ENCODE measurements around the gene NCOA1.

The NCOA1 gene

DNA sequence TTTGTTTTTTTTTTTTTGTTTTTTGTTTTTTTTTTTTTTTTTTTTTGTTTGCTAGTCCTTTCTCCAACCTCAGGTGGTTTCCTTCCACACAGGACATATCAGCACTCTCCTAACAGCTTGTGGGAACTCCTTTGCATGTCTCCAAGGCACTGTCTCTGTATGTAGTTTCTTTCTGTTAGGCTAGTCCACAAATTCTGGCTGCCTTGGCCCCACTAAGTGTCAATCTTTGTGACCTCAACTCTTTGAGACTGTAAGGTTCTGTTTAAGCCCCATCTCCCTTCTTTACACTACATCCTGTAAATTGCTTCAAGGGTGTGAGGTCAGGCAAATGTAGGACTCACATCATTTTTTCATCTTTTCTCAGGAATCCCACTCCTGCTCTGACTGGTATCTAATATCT lies 85.1 kb downstream of the NCOA1 start:
- TF ChIP-seq GLIS3 (CRISPR knock-in tag; IDR thresholded peaks at IDR 0.05): no peak
- TF ChIP-seq, protein P1, sequence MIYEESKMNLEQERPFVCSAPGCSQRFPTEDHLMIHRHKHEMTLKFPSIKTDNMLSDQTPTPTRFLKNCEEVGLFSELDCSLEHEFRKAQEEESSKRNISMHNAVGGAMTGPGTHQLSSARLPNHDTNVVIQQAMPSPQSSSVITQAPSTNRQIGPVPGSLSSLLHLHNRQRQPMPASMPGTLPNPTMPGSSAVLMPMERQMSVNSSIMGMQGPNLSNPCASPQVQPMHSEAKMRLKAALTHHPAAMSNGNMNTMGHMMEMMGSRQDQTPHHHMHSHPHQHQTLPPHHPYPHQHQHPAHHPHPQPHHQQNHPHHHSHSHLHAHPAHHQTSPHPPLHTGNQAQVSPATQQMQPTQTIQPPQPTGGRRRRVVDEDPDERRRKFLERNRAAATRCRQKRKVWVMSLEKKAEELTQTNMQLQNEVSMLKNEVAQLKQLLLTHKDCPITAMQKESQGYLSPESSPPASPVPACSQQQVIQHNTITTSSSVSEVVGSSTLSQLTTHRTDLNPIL (CRISPR knock-in tag; IDR thresholded peaks at IDR 0.05; ENCODE audit: low read depth): no peak
- TF ChIP-seq CSDC2 (CRISPR knock-in tag; IDR thresholded peaks at IDR 0.05): no peak
- TF ChIP-seq SNAI2 (CRISPR knock-in tag; IDR thresholded peaks at IDR 0.05): no peak
- no peak for TF ChIP-seq ZFP3 (CRISPR knock-in tag; IDR thresholded peaks at IDR 0.05)
- no peak for TF ChIP-seq ZNF8 (CRISPR knock-in tag; IDR thresholded peaks at IDR 0.05)
- no peak for TF ChIP-seq TCF4 (CRISPR knock-in tag; IDR thresholded peaks at IDR 0.05; ENCODE audit: borderline replicate concordance)
- TF ChIP-seq ZC3H10 (CRISPR knock-in tag; IDR thresholded peaks at IDR 0.05): no peak
- TF ChIP-seq ISL1 (CRISPR knock-in tag; IDR thresholded peaks at IDR 0.05): no peak
- TF ChIP-seq ARNTL (CRISPR knock-in tag; IDR thresholded peaks at IDR 0.05; ENCODE audit: borderline replicate concordance, low read depth): no peak
- no peak for TF ChIP-seq ESRRG (CRISPR knock-in tag; IDR thresholded peaks at IDR 0.05)
- no peak for TF ChIP-seq TOX (CRISPR knock-in tag; IDR thresholded peaks at IDR 0.05; ENCODE audit: borderline replicate concordance)
- TF ChIP-seq, protein P2, sequence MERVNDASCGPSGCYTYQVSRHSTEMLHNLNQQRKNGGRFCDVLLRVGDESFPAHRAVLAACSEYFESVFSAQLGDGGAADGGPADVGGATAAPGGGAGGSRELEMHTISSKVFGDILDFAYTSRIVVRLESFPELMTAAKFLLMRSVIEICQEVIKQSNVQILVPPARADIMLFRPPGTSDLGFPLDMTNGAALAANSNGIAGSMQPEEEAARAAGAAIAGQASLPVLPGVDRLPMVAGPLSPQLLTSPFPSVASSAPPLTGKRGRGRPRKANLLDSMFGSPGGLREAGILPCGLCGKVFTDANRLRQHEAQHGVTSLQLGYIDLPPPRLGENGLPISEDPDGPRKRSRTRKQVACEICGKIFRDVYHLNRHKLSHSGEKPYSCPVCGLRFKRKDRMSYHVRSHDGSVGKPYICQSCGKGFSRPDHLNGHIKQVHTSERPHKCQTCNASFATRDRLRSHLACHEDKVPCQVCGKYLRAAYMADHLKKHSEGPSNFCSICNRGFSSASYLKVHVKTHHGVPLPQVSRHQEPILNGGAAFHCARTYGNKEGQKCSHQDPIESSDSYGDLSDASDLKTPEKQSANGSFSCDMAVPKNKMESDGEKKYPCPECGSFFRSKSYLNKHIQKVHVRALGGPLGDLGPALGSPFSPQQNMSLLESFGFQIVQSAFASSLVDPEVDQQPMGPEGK (CRISPR knock-in tag; IDR thresholded peaks at IDR 0.05; ENCODE audit: borderline replicate concordance): no peak
- TF ChIP-seq, protein P3, sequence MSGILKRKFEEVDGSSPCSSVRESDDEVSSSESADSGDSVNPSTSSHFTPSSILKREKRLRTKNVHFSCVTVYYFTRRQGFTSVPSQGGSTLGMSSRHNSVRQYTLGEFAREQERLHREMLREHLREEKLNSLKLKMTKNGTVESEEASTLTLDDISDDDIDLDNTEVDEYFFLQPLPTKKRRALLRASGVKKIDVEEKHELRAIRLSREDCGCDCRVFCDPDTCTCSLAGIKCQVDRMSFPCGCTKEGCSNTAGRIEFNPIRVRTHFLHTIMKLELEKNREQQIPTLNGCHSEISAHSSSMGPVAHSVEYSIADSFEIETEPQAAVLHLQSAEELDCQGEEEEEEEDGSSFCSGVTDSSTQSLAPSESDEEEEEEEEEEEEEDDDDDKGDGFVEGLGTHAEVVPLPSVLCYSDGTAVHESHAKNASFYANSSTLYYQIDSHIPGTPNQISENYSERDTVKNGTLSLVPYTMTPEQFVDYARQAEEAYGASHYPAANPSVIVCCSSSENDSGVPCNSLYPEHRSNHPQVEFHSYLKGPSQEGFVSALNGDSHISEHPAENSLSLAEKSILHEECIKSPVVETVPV (CRISPR knock-in tag; IDR thresholded peaks at IDR 0.05): no peak
- TF ChIP-seq, protein P4, sequence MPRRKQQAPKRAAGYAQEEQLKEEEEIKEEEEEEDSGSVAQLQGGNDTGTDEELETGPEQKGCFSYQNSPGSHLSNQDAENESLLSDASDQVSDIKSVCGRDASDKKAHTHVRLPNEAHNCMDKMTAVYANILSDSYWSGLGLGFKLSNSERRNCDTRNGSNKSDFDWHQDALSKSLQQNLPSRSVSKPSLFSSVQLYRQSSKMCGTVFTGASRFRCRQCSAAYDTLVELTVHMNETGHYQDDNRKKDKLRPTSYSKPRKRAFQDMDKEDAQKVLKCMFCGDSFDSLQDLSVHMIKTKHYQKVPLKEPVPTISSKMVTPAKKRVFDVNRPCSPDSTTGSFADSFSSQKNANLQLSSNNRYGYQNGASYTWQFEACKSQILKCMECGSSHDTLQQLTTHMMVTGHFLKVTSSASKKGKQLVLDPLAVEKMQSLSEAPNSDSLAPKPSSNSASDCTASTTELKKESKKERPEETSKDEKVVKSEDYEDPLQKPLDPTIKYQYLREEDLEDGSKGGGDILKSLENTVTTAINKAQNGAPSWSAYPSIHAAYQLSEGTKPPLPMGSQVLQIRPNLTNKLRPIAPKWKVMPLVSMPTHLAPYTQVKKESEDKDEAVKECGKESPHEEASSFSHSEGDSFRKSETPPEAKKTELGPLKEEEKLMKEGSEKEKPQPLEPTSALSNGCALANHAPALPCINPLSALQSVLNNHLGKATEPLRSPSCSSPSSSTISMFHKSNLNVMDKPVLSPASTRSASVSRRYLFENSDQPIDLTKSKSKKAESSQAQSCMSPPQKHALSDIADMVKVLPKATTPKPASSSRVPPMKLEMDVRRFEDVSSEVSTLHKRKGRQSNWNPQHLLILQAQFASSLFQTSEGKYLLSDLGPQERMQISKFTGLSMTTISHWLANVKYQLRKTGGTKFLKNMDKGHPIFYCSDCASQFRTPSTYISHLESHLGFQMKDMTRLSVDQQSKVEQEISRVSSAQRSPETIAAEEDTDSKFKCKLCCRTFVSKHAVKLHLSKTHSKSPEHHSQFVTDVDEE (CRISPR knock-in tag; IDR thresholded peaks at IDR 0.05): no peak
- no peak for TF ChIP-seq OSR1 (CRISPR knock-in tag; IDR thresholded peaks at IDR 0.05)
- TF ChIP-seq, protein P5, sequence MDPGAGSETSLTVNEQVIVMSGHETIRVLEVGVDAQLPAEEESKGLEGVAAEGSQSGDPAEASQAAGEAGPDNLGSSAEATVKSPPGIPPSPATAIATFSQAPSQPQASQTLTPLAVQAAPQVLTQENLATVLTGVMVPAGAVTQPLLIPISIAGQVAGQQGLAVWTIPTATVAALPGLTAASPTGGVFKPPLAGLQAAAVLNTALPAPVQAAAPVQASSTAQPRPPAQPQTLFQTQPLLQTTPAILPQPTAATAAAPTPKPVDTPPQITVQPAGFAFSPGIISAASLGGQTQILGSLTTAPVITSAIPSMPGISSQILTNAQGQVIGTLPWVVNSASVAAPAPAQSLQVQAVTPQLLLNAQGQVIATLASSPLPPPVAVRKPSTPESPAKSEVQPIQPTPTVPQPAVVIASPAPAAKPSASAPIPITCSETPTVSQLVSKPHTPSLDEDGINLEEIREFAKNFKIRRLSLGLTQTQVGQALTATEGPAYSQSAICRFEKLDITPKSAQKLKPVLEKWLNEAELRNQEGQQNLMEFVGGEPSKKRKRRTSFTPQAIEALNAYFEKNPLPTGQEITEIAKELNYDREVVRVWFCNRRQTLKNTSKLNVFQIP (CRISPR knock-in tag; IDR thresholded peaks at IDR 0.05; ENCODE audit: borderline replicate concordance, low read depth): no peak
- no peak for ATAC-seq

DNA sequence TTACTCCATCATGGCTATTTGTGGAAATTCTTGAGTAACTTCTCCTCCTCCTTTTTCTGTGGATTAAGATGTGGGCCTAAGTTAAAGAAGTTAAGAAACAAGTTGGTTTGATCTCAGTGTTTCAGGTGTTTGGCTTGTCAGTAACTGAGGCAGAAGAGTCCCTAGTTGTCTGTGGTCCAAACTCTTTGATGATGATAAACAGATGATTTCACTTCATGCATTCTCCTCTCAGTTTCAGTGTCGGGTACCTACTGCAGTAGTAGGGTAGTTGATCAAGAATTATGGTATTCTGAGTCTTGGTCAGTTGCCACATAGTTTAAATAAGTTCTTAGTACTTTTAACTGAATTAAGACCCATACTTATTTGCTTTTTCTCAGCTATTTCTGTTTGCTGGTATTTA lies 85.6 kb downstream of the NCOA1 start:
- no peak for ATAC-seq
- TF ChIP-seq ZFP3 (CRISPR knock-in tag; IDR thresholded peaks at IDR 0.05): no peak
- no peak for TF ChIP-seq ZNF8 (CRISPR knock-in tag; IDR thresholded peaks at IDR 0.05)
- no peak for TF ChIP-seq ZNF565 (CRISPR knock-in tag; conservative IDR thresholded peaks at IDR 0.05; ENCODE audit: low read depth)
- TF ChIP-seq, protein P5 (CRISPR knock-in tag; IDR thresholded peaks at IDR 0.05; ENCODE audit: borderline replicate concordance, low read depth): no peak
- TF ChIP-seq, protein P4 (CRISPR knock-in tag; IDR thresholded peaks at IDR 0.05): no peak
- no peak for TF ChIP-seq GLIS3 (CRISPR knock-in tag; IDR thresholded peaks at IDR 0.05)
- no peak for TF ChIP-seq CSDC2 (CRISPR knock-in tag; IDR thresholded peaks at IDR 0.05)
- TF ChIP-seq, protein P2 (CRISPR knock-in tag; IDR thresholded peaks at IDR 0.05; ENCODE audit: borderline replicate concordance): no peak
- TF ChIP-seq ARNTL (CRISPR knock-in tag; IDR thresholded peaks at IDR 0.05; ENCODE audit: borderline replicate concordance, low read depth): no peak
- TF ChIP-seq ESRRG (CRISPR knock-in tag; IDR thresholded peaks at IDR 0.05): no peak
- no peak for TF ChIP-seq TOX (CRISPR knock-in tag; IDR thresholded peaks at IDR 0.05; ENCODE audit: borderline replicate concordance)
- no peak for TF ChIP-seq ZNF70 (CRISPR knock-in tag; IDR thresholded peaks at IDR 0.05)
- TF ChIP-seq ISL1 (CRISPR knock-in tag; IDR thresholded peaks at IDR 0.05): no peak
- TF ChIP-seq BACH2 (CRISPR knock-in tag; IDR thresholded peaks at IDR 0.05; ENCODE audit: borderline replicate concordance): no peak
- no peak for TF ChIP-seq ZC3H10 (CRISPR knock-in tag; IDR thresholded peaks at IDR 0.05)
- TF ChIP-seq, protein P1 (CRISPR knock-in tag; IDR thresholded peaks at IDR 0.05; ENCODE audit: low read depth): no peak
- TF ChIP-seq PPARA (CRISPR knock-in tag; IDR thresholded peaks at IDR 0.05; ENCODE audit: borderline replicate concordance): no peak

Data from SK-N-SH treated with all-trans-retinoic acid at 6 μM for 48 hours (cell line).